Esophagus squamous epithelium (tissue), 4 donors: Measurements from ENCODE around the gene H6PD.

ENCODE experiments used
- CTCF ChIP-seq, 6 experiments: fragments of 450-650 bp in 4 of 6; fragments of 200-600 bp in 2 of 6; sonication (generic) in 2 of 6; IDR thresholded peaks; one replicate each; pipeline ENCODE4 v1.5.1; 2016 to 2019; ENCODE audit warnings: antibody characterized with exemption in 6 of 6, mild to moderate bottlenecking in 4 of 6, moderate library complexity in 4 of 6
- POLR2A ChIP-seq, 4 donors: fragments of 450-650 bp; IDR thresholded peaks; one replicate each; pipeline ENCODE4 v1.6.1; 2017; ENCODE audit warnings: antibody characterized with exemption in 4 of 4, mild to moderate bottlenecking in 4 of 4, moderate library complexity in 3 of 4

- TF ChIP-seq CTCF (IDR thresholded peaks at IDR 0.05) = no peak
- no peak for TF ChIP-seq POLR2A (IDR thresholded peaks at IDR 0.05)
Measured at GRCh38 chr1:9213956-9214355, 20.6 kb upstream of the H6PD start.
